HepG2 (cell line): Measurements from ENCODE around the gene KCTD1. TPM values are rescaled to one million over a fixed set of nuclear protein-coding genes. Genes with fewer than 3 reads are reported as not detected.

ENCODE experiments used
- ATAC-seq: fragments of 200-7000 bp; cut with Tn5 transposase; 3 replicates; pipeline ENCODE4 v1.9.1; 2020; ENCODE audit warnings: mild to moderate bottlenecking, moderate library complexity
- BruUV-seq: library from RNA; stranded (reverse); fragments of 400-500 nt; replicated peaks from 2 replicates; lab custom pipeline; 2021; lab: Mats Ljungman, UMichigan
- CTCF ChIA-PET: fragments of 300-600 bp; formaldehyde crosslinking; extraction: SDS; loops from one replicate; lab custom pipeline; 2021; ENCODE audit warnings: low total read pairs, inconsistent platforms, low intra/inter-chr PET ratio; lab: Yijun Ruan, JAX
- POLR2A ChIA-PET: fragments of 350-600 bp; sonication (Branson Sonifier 250); formaldehyde crosslinking; loops from one replicate; lab custom pipeline; 2020; ENCODE audit warnings: antibody characterized with exemption, inconsistent platforms; lab: Yijun Ruan, JAX
- DNase-seq: peaks from one replicate; pipeline ENCODE4 v3.0.0-alpha.2; 2015; ENCODE audit warnings: low spot score
- FAIRE-seq: peaks from 3 replicates; lab custom pipeline; 2011; peaks lifted over from hg19 to GRCh38; lab: Jason Lieb, UNC
- H2AFZ ChIP-seq: one replicate; pipeline ENCODE4 v1.6.1; 2011; ENCODE audit warnings: low read length, inconsistent platforms
- H3K27ac ChIP-seq: fragments of 300-600 bp; 3 replicates; pipeline ENCODE4 v1.8.0; 2011; ENCODE audit warnings: mixed run types, mild to moderate bottlenecking, mixed read lengths, low read length, inconsistent platforms; ENCODE audit not compliant: insufficient read depth; ENCODE audit errors: extremely low read length
- H3K27me3 ChIP-seq, 2 experiments: fragments of 200-600 bp in 1 of 2; 2 replicates in 1 of 2; 3 replicates in 1 of 2; pipeline versions ENCODE4 v1.6.0 to v1.8.0; 2011; ENCODE audit warnings: low read length in 2 of 2, mild to moderate bottlenecking in 2 of 2, moderate library complexity in 2 of 2, inconsistent platforms in 1 of 2; ENCODE audit not compliant: insufficient read depth in 2 of 2, control insufficient read depth in 1 of 2
- H3K36me3 ChIP-seq, 2 experiments: fragments of 200-600 bp in 1 of 2; replicated peaks in 1 of 2; 2 replicates in 1 of 2; 3 replicates in 1 of 2; pipeline versions ENCODE4 v1.5.1 to v1.8.0; 2011; ENCODE audit warnings: low read length in 2 of 2, inconsistent platforms in 1 of 2; ENCODE audit not compliant: insufficient read depth in 2 of 2, control insufficient read depth in 1 of 2
- H3K4me1 ChIP-seq: 2 replicates; pipeline ENCODE4 v1.5.1; 2012; ENCODE audit warnings: low read length, inconsistent platforms; ENCODE audit not compliant: insufficient read depth
- H3K4me2 ChIP-seq: 2 replicates; pipeline ENCODE4 v1.6.0; 2011; ENCODE audit warnings: low read depth, low read length, inconsistent platforms
- H3K4me3 ChIP-seq, 3 experiments: fragments of 200-600 bp in 1 of 3; sonication (generic), shearing (Covaris generic) in 1 of 3; replicated peaks in 1 of 3; 2 replicates each; pipeline ENCODE4 v1.5.1; 2011 to 2016; ENCODE audit warnings: low read length in 3 of 3, inconsistent platforms in 2 of 3, low read depth in 2 of 3, mild to moderate bottlenecking in 2 of 3, control low read depth in 1 of 3, mixed read lengths in 1 of 3; ENCODE audit not compliant: insufficient read depth in 1 of 3
- H3K79me2 ChIP-seq: one replicate; pipeline ENCODE4 v1.6.1; 2011; ENCODE audit warnings: low read length, inconsistent platforms; ENCODE audit not compliant: insufficient read depth
- H3K9ac ChIP-seq: 2 replicates; pipeline ENCODE4 v1.6.0; 2011; ENCODE audit warnings: mild to moderate bottlenecking, low read depth, low read length, inconsistent platforms; ENCODE audit not compliant: insufficient read depth
- H3K9me3 ChIP-seq: 2 replicates; pipeline ENCODE4 v1.5.1; 2012; ENCODE audit warnings: mild to moderate bottlenecking, low read length
- H4K20me1 ChIP-seq: 2 replicates; pipeline ENCODE4 v1.6.0; 2011; ENCODE audit warnings: inconsistent platforms, mild to moderate bottlenecking, low read length, moderate library complexity; ENCODE audit not compliant: insufficient read depth
- ARNT2 ChIP-seq: sonication (generic); formaldehyde crosslinking; IDR thresholded peaks from 2 replicates; pipeline ENCODE4 v1.8.0; 2022; ENCODE audit warnings: mild to moderate bottlenecking, low read depth, missing genetic modification reagents, moderate library complexity
- ATF7-NPFF ChIP-seq: sonication (generic); formaldehyde crosslinking; IDR thresholded peaks from 2 replicates; pipeline ENCODE4 v1.8.1; 2023; ENCODE audit warnings: mild to moderate bottlenecking, low read depth, missing genetic modification reagents, moderate library complexity
- HINFP ChIP-seq: sonication (generic); formaldehyde crosslinking; IDR thresholded peaks from 2 replicates; pipeline ENCODE4 v1.4.0; 2020; ENCODE audit warnings: low read depth, mild to moderate bottlenecking, missing genetic modification reagents
- HMGXB3 ChIP-seq: sonication (generic); formaldehyde crosslinking; IDR thresholded peaks from 2 replicates; pipeline ENCODE4 v1.4.0; 2020; ENCODE audit warnings: missing genetic modification reagents, borderline replicate concordance
- IRX3 ChIP-seq: sonication (generic); formaldehyde crosslinking; IDR thresholded peaks from 2 replicates; pipeline ENCODE4 v1.8.1; 2023; ENCODE audit warnings: mild to moderate bottlenecking, low read depth, missing genetic modification reagents, borderline replicate concordance
- NR2F6 ChIP-seq, 2 experiments: IDR thresholded peaks; 2 replicates each; pipeline ENCODE4 v1.6.1; 2016; ENCODE audit warnings: antibody characterized with exemption in 1 of 2, mild to moderate bottlenecking in 1 of 2
- TBP ChIP-seq: sonication (generic); formaldehyde crosslinking; IDR thresholded peaks from 2 replicates; pipeline ENCODE4 v1.5.0; 2020; ENCODE audit warnings: missing genetic modification reagents
- THAP9 ChIP-seq: sonication (generic); formaldehyde crosslinking; IDR thresholded peaks from 2 replicates; pipeline ENCODE4; 2020; ENCODE audit warnings: missing genetic modification reagents, mild to moderate bottlenecking, borderline replicate concordance
- ZFYVE20 ChIP-seq: sonication (generic); formaldehyde crosslinking; IDR thresholded peaks from 2 replicates; pipeline ENCODE4 v1.8.0; 2023; ENCODE audit warnings: low read depth, mild to moderate bottlenecking, moderate library complexity, missing genetic modification reagents, borderline replicate concordance
- ZNF10 ChIP-seq: sonication (generic); formaldehyde crosslinking; IDR thresholded peaks from 2 replicates; pipeline ENCODE4 v1.4.0; 2020; ENCODE audit warnings: mild to moderate bottlenecking, low read depth, missing genetic modification reagents, borderline replicate concordance
- ZNF383 ChIP-seq: sonication (generic); formaldehyde crosslinking; IDR thresholded peaks from 2 replicates; pipeline ENCODE4 v1.4.0; 2020; ENCODE audit warnings: missing genetic modification reagents, mild to moderate bottlenecking, borderline replicate concordance
- ZNF44 ChIP-seq: sonication (generic); formaldehyde crosslinking; IDR thresholded peaks from 2 replicates; pipeline ENCODE4 v1.5.1; 2020; ENCODE audit warnings: mild to moderate bottlenecking, missing genetic modification reagents
- ZNF572 ChIP-seq: sonication (generic); formaldehyde crosslinking; IDR thresholded peaks from 2 replicates; pipeline ENCODE4 v1.5.1; 2020; ENCODE audit warnings: mild to moderate bottlenecking, missing genetic modification reagents
- ZNF784 ChIP-seq: sonication (generic); formaldehyde crosslinking; IDR thresholded peaks from 2 replicates; pipeline ENCODE4 v1.5.1; 2020; ENCODE audit warnings: missing genetic modification reagents, mild to moderate bottlenecking, borderline replicate concordance
- WGBS: methylation state at CpG from one replicate; pipeline ENCODE4 v1.1.6; 2017; ENCODE audit warnings: low lambda C conversion rate; 5-methylcytosine and 5-hydroxymethylcytosine counted together
- in situ Hi-C: cut with HindIII; loops from 2 replicates; pipeline ENCODE4 v1.10.0; 2017; ENCODE audit warnings: low pct_unique_long_range_greater_than_20kb; ENCODE audit not compliant: extremely low pct_ligation_motif_present
- intact Hi-C: fragments of 100-400 bp; cut with micrococcal nuclease; formaldehyde crosslinking; loops from one replicate; pipeline ENCODE4 v1.10.0; 2022; ENCODE audit not compliant: unreplicated experiment
- polyA plus RNA-seq, 8 experiments: library from polyadenylated mRNA; depleted of rRNA in 3 of 8; stranded (reverse) in 7 of 8; unstranded in 1 of 8; fragments of >200 nt; fragmentation: Illumina TruSeq in 4 of 8; extraction: Trizol in 4 of 8; gene quantifications; 2 replicates each; pipeline versions ENCODE4 v1.2.1 to v1.2.3, GENCODE V29; 2011 to 2016; ENCODE audit warnings: low read depth in 4 of 8, missing spikeins in 1 of 8, mixed read lengths in 1 of 8; ENCODE audit not compliant: insufficient read depth in 1 of 8
- total RNA-seq, 5 experiments: library from RNA; depleted of rRNA; stranded (reverse); fragments of >200 nt; fragmentation: Illumina TruSeq; extraction: Trizol; gene quantifications; 2 replicates each; pipeline ENCODE4 v1.2.3, GENCODE V29; 2016; ENCODE audit warnings: low read depth in 1 of 5

KCTD1 gene
- total and polyA plus RNA-seq, 2 of the 13 experiments (the other 11 are each of a cell fraction or from before 2014, with no cell fraction given) = 2.7 to 6.8 TPM

GRCh38 chr18:26502823-26503222 is 45.5 kb downstream of the KCTD1 start:
- intact Hi-C loops (no loop called here), in situ Hi-C loops (no loop called here)
- H3K4me3 ChIP-seq = no peak overlapping the region
- no peaks in the 10 kb centered on the region; a peak in 1 of 5 replicates for H3K27me3 ChIP-seq
- peaks cover 11% of the 10 kb centered on the region for H3K4me1 ChIP-seq
- DNase-seq (no peak), ATAC-seq (no peak), FAIRE-seq (no peak)
- H3K27ac ChIP-seq = no peak overlapping the region
- H3K9ac ChIP-seq = no peak overlapping the region
- no peaks in the 10 kb centered on the region for H3K79me2 ChIP-seq
- WGBS = over 99% methylated on average over 4 of the region's 4 CpGs
- POLR2A ChIA-PET = no interaction called here
- no peak overlapping the region for H2AFZ ChIP-seq
- peaks cover 0 to 3% of the 10 kb centered on the region in 2 experiments; a peak in 1 of 5 replicates for H3K36me3 ChIP-seq
- CTCF ChIA-PET = no interaction called here
- H3K4me2 ChIP-seq = no peak overlapping the region
- no TSS peak for BruUV-seq
- H3K9me3 ChIP-seq = no peaks in the 10 kb centered on the region
- H4K20me1 ChIP-seq = no peaks in the 10 kb centered on the region
- TF ChIP-seq ZFYVE20 (CRISPR knock-in tag) = no peak
- no peak for TF ChIP-seq HMGXB3
- TF ChIP-seq ZNF10 = no peak
- TF ChIP-seq TBP (CRISPR knock-in tag) = no peak
- TF ChIP-seq IRX3 (CRISPR knock-in tag) = no peak
- TF ChIP-seq ATF7-NPFF = no peak
- TF ChIP-seq ZNF383 (CRISPR knock-in tag) = no peak
- TF ChIP-seq ZNF44 = no peak
- TF ChIP-seq ZNF784 = no peak
- no peak for TF ChIP-seq ARNT2 (CRISPR knock-in tag)
- TF ChIP-seq THAP9 (CRISPR knock-in tag) = no peak
- TF ChIP-seq HINFP (CRISPR knock-in tag) = no peak
- TF ChIP-seq ZNF572 (CRISPR knock-in tag) = no peak
- no peak for TF ChIP-seq NR2F6 (IDR thresholded peaks at IDR 0.05)
- no peak for TF ChIP-seq NR2F6 (CRISPR knock-in tag; IDR thresholded peaks at IDR 0.05)
